ENCODE measurements around the gene HBQ1.
A peak's percentile ranks its signal among the peaks of the same experiment; 100 is the strongest.

- TF ChIP-seq CTCF (IDR thresholded peaks at IDR 0.05; ENCODE audit: borderline replicate concordance, extremely low read depth, low read length, poor library complexity, severe bottlenecking): peak; percentile 94
- no peak for TF ChIP-seq EZH2 (IDR thresholded peaks at IDR 0.05; ENCODE audit: borderline replicate concordance, low read depth, low read length, severe bottlenecking)
Observed at GRCh38 chr16:181565-182021, 1.3 kb downstream of the HBQ1 start.
